GM23338 (cell line): ENCODE results near the gene PTPRE.

Source experiments
- ZNF114 ChIP-seq: fragments of 250-450 bp; sonication (Bioruptor Pico); IDR thresholded peaks from 2 replicates; pipeline ENCODE4 v1.5.0; 2020; ENCODE audit warnings: mild to moderate bottlenecking, moderate library complexity
- TF ChIP-seq, protein P1 (sequence below), 2 experiments: fragments of 200-600 bp in 1 of 2; sonication (generic) in 1 of 2; conservative IDR thresholded peaks; 2 replicates each; pipeline versions ENCODE4 v1.5.1 to v1.6.1; 2016 to 2017; ENCODE audit warnings: antibody characterized with exemption in 2 of 2, low read depth in 2 of 2, mild to moderate bottlenecking in 2 of 2, moderate library complexity in 1 of 2

DNA sequence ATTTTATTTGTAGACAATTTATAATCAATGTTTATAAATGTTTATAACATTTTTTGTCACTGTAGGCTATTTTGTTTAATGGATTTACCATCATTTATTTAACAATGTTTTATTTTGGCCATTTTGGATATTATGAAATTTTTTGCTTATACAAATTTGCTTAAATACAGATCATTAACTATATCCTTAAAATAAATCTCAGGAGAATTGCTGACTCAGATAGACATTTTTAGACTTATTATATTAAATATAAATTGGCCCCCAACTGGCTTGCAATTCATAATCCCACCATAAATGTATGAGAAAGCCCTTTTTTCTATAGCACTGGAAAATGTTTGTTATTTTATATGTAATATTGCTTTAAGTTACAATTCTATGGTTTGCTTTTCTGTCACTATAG, 10.3 kb upstream of the PTPRE start:
- TF ChIP-seq, protein P1, sequence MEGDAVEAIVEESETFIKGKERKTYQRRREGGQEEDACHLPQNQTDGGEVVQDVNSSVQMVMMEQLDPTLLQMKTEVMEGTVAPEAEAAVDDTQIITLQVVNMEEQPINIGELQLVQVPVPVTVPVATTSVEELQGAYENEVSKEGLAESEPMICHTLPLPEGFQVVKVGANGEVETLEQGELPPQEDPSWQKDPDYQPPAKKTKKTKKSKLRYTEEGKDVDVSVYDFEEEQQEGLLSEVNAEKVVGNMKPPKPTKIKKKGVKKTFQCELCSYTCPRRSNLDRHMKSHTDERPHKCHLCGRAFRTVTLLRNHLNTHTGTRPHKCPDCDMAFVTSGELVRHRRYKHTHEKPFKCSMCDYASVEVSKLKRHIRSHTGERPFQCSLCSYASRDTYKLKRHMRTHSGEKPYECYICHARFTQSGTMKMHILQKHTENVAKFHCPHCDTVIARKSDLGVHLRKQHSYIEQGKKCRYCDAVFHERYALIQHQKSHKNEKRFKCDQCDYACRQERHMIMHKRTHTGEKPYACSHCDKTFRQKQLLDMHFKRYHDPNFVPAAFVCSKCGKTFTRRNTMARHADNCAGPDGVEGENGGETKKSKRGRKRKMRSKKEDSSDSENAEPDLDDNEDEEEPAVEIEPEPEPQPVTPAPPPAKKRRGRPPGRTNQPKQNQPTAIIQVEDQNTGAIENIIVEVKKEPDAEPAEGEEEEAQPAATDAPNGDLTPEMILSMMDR (conservative IDR thresholded peaks at IDR 0.05; ENCODE audit: low read depth in 2 of 2) = no peak
- no peak for TF ChIP-seq ZNF114 (CRISPR knock-in tag)
